Body of pancreas (tissue), 4 donors: ENCODE results near the gene N4BP2L2.

Source experiments
- POLR2A ChIP-seq, 3 donors: fragments of 450-650 bp; IDR thresholded peaks; one replicate each; pipeline ENCODE4 v1.6.1; 2016; ENCODE audit warnings: antibody characterized with exemption in 3 of 3, mild to moderate bottlenecking in 2 of 3
- TF ChIP-seq, protein P1 (sequence below), 7 experiments: fragments of 450-650 bp in 4 of 7; fragments of 200-600 bp in 3 of 7; sonication (generic) in 3 of 7; IDR thresholded peaks; one replicate each; pipeline ENCODE4 v1.5.1; 2016 to 2019; ENCODE audit warnings: antibody characterized with exemption in 7 of 7

DNA sequence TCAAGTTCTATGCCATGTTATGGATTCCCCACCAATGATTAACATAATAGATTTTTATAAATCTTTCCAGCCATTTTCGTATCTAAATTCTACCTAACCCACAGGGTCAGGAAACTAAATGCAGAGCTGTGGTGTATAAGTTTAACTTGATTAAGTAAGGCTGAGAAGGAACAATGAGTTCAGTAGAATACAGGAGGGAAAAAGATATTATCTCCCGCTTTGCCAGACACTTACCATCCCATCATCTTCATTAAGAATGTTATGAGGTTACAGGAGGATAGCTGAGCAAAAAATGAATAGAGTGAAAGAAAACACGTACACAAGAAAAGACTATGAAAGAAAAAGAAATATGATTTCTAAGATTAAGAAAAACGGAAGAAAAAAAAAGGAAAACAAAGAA lies 27.1 kb downstream of the N4BP2L2 start:
- TF ChIP-seq, protein P1, sequence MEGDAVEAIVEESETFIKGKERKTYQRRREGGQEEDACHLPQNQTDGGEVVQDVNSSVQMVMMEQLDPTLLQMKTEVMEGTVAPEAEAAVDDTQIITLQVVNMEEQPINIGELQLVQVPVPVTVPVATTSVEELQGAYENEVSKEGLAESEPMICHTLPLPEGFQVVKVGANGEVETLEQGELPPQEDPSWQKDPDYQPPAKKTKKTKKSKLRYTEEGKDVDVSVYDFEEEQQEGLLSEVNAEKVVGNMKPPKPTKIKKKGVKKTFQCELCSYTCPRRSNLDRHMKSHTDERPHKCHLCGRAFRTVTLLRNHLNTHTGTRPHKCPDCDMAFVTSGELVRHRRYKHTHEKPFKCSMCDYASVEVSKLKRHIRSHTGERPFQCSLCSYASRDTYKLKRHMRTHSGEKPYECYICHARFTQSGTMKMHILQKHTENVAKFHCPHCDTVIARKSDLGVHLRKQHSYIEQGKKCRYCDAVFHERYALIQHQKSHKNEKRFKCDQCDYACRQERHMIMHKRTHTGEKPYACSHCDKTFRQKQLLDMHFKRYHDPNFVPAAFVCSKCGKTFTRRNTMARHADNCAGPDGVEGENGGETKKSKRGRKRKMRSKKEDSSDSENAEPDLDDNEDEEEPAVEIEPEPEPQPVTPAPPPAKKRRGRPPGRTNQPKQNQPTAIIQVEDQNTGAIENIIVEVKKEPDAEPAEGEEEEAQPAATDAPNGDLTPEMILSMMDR (IDR thresholded peaks at IDR 0.05): no peak
- no peak for TF ChIP-seq POLR2A (IDR thresholded peaks at IDR 0.05)
